Pancreas (tissue), 10 donors: ENCODE measurements around the gene KHDC4. TPM values are rescaled to one million over a fixed set of nuclear protein-coding genes. Genes with fewer than 3 reads are reported as not detected.

Source experiments
- ATAC-seq, 4 donors: fragments of 200-7000 bp; cut with Tn5 transposase; one replicate each; pipeline versions ENCODE4 v1.8.0 to v1.9.1; 2020; ENCODE audit warnings: mild to moderate bottlenecking in 4 of 4, moderate library complexity in 4 of 4
- DNase-seq, 6 donors: peaks; one replicate each; pipeline ENCODE4 v3.0.0-alpha.2; 2020
- FAIRE-seq: peaks from 2 replicates; lab custom pipeline; 2012; peaks lifted over from hg19 to GRCh38; lab: Jason Lieb, UNC
- H3K27ac ChIP-seq, 4 donors: fragments of 200-600 bp; sonication (generic); 1 replicate in 3 of 4; 2 replicates in 1 of 4; pipeline versions ENCODE4 v1.5.0 to v1.8.0; 2020
- H3K27me3 ChIP-seq, 4 donors: fragments of 200-600 bp; one replicate each; pipeline ENCODE4 v1.8.0; 2021
- H3K36me3 ChIP-seq, 3 donors: fragments of 200-600 bp; sonication (generic) in 1 of 3; one replicate each; pipeline versions ENCODE4 v1.5.0 to v1.8.0; 2020 to 2021
- H3K4me1 ChIP-seq, 3 donors: fragments of 200-600 bp; one replicate each; pipeline ENCODE4 v1.8.0; 2021
- H3K4me3 ChIP-seq, 4 donors: fragments of 200-600 bp; sonication (generic) in 2 of 4; one replicate each; pipeline versions ENCODE4 v1.5.0 to v1.8.0; 2020 to 2021
- H3K9me3 ChIP-seq, 4 donors: fragments of 200-600 bp; one replicate each; pipeline ENCODE4 v1.8.0; 2021
- CTCF ChIP-seq, 4 donors: fragments of 200-600 bp; sonication (generic) in 3 of 4; IDR thresholded peaks; one replicate each; pipeline versions ENCODE4 v1.5.0 to v1.8.0; 2021; ENCODE audit warnings: antibody characterized with exemption in 4 of 4
- WGBS, 2 donors: extraction: QIAGEN DNeasy Blood & Tissue Kit; methylation state at CpG; one replicate each; pipeline ENCODE4 v1.1.7; 2013; 5-methylcytosine and 5-hydroxymethylcytosine counted together
- intact Hi-C, 3 donors: fragments of 100-400 bp; cut with DNase I; formaldehyde crosslinking; loops; one replicate each; pipeline versions ENCODE4 v1.11.1 to v1.14.2; 2022
- polyA plus RNA-seq, 2 donors: library from polyadenylated mRNA; stranded (reverse); fragments of 200-250 nt; gene quantifications; one replicate each; pipeline ENCODE4 v1.2.3, GENCODE V29; 2013
- total RNA-seq, 6 donors: library from RNA; stranded (reverse); fragmentation: NEBNext Ultra II Directional in 4 of 6; extraction: Animal tissue kit (Norgen Biotek cat#: 25700) in 4 of 6; gene quantifications; one replicate each; pipeline versions ENCODE4 v1.2.1 to v1.2.4, GENCODE V29; 2021 to 2023
- donor health status: healthy with polysubstance abuse.
- donor health status: DM: no; HTN: no; CAD: no; lungs with moderate emphysema.
- donor health status: DM: no; HTN: no; CAD: no.
- donor health status: control.
- donor health status: control.
- donor health status: Bipolar disorder and iron deficiency.
- donor health status: DM: yes; HTN: yes; CAD: no.
- donor health status: DM: no; HTN: no; CAD: no.
- donor health status: DM: no; HTN: no; CAD: no.
- donor health status: DM: yes; HTN: yes; CAD: no.

KHDC4 gene
- total and polyA plus RNA-seq, 8 donors = 11.9 to 32.8 (median 19.1) TPM

- peaks cover 0 to 15% (median 0%) of the 10 kb centered on the region in 3 donors for H3K36me3 ChIP-seq
- intact Hi-C loops = loop anchor here in 1 of 3 donors (5.0 kb wide), 1 partner anchor 47 kb away; no protein-coding TSS in a partner anchor
- 74 to 77% methylated on average over 24 of the region's 24 CpGs for WGBS, 2 donors
- ATAC-seq (peak in 2 of 4 donors; percentile 2 to 6), DNase-seq (no peak), FAIRE-seq (no peak)
- no peaks in the 10 kb centered on the region for H3K27me3 ChIP-seq
- no peak for TF ChIP-seq CTCF (IDR thresholded peaks at IDR 0.05)
- no peaks in the 10 kb centered on the region for H3K9me3 ChIP-seq
- H3K27ac ChIP-seq = peak overlapping the region; percentile 54 to 86 (median 75)
- peaks cover 22 to 35% (median 28%) of the 10 kb centered on the region in 3 donors for H3K4me1 ChIP-seq
- H3K4me3 ChIP-seq = peak overlapping the region; percentile 13 to 85 (median 55)
Measured at GRCh38 chr1:155934936-155935590, 850 bp upstream of the KHDC4 start.

- WGBS, 2 donors = 1 to 3% methylated on average over 10 of the region's 10 CpGs
- no peak for TF ChIP-seq CTCF (IDR thresholded peaks at IDR 0.05)
- intact Hi-C loops = no loop called here
Measured at GRCh38 chr1:155933591-155934096, 569 bp downstream of the KHDC4 start.

GRCh38 chr1:155932487-155932886 is 1.7 kb downstream of the KHDC4 start:
- no peak for TF ChIP-seq CTCF (IDR thresholded peaks at IDR 0.05)
- intact Hi-C loops = no loop called here
- DNase-seq (no peak), FAIRE-seq (no peak), ATAC-seq (no peak)
- WGBS, 2 donors = 46 to 61% methylated on average over 5 of the region's 5 CpGs
- H3K36me3 ChIP-seq = peaks cover 0 to 40% (median 9%) of the 10 kb centered on the region in 3 donors
- H3K9me3 ChIP-seq = no peaks in the 10 kb centered on the region
- H3K4me1 ChIP-seq = peaks cover 22 to 38% (median 30%) of the 10 kb centered on the region in 3 donors
- no peak overlapping the region for H3K27ac ChIP-seq
- no peaks in the 10 kb centered on the region for H3K27me3 ChIP-seq
- H3K4me3 ChIP-seq = peak overlapping the region in 2 of 4 donors; percentile 83 to 85

More at GRCh38 chr1:155933591-155934096, 569 bp downstream of the KHDC4 start:
- ATAC-seq = peak in 1 of 4 donors; percentile 19
- Histone ChIP-seq H3K36me3 (peaks cover 0 to 28% (median 4%) of the 10 kb centered on the region in 3 donors), H3K4me1 (peaks cover 22 to 38% (median 30%) of the 10 kb centered on the region in 3 donors), H3K27ac (peak overlapping the region; percentile 79 to 87 (median 86)), H3K4me3 (peak overlapping the region; percentile 56 to 85 (median 78)), H3K9me3 (no peaks in the 10 kb centered on the region), H3K27me3 (no peaks in the 10 kb centered on the region)
- FAIRE-seq = no peak
- DNase-seq = no peak

- ATAC-seq = no peak
- H3K27ac ChIP-seq = no peak overlapping the region
- FAIRE-seq = no peak
- H3K4me1 ChIP-seq = peaks cover 22 to 38% (median 30%) of the 10 kb centered on the region in 3 donors
- intact Hi-C loops = no loop called here
- DNase-seq = no peak
- no peaks in the 10 kb centered on the region for H3K27me3 ChIP-seq
- H3K36me3 ChIP-seq = peaks cover 0 to 44% (median 11%) of the 10 kb centered on the region in 3 donors
- no peak for TF ChIP-seq CTCF (IDR thresholded peaks at IDR 0.05)
- 22 to 30% methylated on average over 1 of the region's 1 CpG for WGBS, 2 donors
- H3K4me3 ChIP-seq = peak overlapping the region in 2 of 4 donors; percentile 14 to 83
- H3K9me3 ChIP-seq = no peaks in the 10 kb centered on the region
Measured at GRCh38 chr1:155932081-155932480, 2.1 kb downstream of the KHDC4 start.
